GM21737 (cell line): ENCODE data around the gene ADCY3.

Experiments
- ATAC-seq: cut with Tn5 transposase; IDR thresholded peaks from one replicate; pipeline ENCODE4 v1.9.1; 2021; ENCODE audit warnings: mild to moderate bottlenecking, moderate library complexity; ENCODE audit not compliant: unreplicated experiment

The ADCY3 gene

DNA sequence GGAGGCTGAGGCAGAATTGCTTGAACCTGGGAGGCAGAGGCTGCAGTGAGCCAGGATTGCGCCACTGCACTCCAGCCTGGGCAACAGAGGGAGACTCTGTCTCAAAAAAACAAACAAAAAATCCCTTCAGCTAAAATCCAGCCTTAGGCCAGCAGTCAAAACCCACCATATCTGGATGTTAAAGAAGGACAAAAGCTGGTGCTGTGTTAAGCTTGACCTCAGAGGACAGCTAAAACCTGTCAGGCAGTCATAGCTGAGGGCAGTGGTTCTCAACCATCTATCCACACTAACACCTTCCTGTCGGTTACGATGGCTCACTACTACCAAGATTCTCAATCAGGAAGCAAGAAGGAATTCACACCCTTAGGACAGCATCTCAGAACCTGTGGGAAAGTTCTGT, 136.4 kb downstream of the ADCY3 start:
- ATAC-seq: no peak

DNA sequence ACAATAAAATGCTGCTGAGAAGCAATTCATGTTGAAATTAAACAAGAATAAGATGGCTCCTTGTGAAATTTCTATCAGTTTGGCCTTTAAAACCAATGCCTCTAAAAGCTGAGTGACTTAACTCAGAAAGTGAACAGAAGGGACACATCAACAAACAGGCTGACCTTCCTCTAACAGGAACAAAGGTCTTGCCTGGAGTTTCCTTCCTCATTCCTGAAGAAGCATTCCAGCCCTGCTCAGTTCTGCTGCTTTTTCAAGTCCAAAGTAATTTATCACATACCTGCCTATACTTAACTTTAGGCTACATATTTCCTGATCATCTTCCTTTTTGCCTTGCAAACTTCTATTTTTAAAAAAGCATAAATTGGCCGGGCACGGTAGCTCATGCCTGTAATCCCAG, 140.9 kb downstream of the ADCY3 start:
- no peak for ATAC-seq

DNA sequence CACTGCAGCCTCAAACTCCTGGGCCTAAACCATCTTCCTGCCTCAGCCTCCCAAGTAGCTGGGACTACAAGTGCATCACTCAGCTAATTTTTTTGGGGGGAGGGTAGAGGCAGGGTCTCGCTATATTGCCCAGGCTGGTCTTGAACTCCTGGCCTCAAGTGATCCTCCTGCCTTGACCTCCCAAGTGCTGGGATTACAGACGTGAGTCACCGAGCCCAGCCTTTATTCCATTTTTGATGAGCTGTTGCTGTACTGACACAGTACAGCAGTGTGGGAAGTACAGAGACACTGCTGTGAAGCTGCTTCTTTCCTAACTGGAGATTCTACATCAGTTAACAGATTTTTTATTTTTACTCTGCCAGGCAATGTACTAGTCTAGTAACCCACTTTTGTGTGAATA, 145.7 kb downstream of the ADCY3 start:
- ATAC-seq: no peak

DNA sequence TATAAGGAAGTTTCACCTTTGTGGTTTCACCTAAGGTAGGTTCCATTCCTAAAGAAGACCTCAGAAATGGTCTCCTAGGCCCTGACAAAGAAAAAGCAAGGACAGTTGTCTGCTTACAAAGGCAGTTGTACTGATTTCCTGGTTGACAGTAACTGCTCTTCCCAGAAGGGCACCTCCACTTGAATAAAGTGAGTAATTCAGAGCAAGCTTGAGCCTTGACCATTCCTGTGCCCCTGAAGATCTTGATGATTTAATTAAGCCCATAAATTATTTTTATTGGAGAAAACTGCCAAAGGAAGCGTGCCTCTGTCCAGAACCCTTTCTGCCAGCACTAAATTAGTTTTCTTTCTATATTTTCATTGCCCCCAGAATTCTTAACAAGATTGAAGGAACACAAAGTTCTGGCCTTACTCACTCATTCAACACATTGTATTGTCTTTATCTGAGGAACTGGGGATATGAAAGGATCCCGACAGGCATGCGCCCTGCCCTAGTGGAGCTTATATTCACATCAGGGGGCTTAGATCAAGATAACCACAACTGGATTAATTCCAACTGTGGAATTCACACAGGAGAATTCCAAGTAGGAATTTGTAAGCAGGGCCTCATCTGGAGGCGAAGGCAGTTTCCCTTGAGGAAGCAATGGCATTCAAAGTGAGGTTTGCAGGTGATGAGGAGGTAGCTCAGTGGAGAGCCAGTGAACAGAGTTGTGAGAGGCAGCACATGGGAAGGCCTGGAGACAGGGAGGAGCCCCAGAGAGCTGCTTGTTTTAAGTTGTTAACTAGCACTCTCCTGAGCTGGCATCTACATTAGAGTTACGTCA, 148.1 kb downstream of the ADCY3 start:
- no peak for ATAC-seq

DNA sequence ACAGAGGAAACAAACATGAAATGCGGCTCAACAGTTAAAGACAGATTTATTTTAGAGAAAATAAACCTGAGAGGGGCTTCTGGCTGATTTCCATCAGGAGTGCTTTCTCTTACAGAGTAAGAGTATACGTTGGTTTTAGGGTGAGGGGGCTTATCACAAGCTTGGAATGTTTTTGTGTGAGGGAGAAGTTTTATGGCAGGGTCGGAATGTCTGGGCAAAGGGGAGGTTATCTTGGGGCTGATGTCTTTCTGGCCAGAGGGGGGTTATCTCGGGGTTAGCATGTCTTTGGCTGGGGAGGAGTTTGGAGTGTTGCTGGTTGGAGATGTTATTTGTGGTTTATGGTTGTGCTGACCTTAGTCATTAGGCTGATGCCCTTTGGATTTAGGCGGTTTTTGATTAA, 149.0 kb downstream of the ADCY3 start:
- ATAC-seq: no peak
